Measurements from ENCODE around the gene UGT1A10. TPM values are rescaled to one million over a fixed set of nuclear protein-coding genes. Genes with fewer than 3 reads are reported as not detected.
"Not testable (repeated sequence)": the region's sequence is repeated elsewhere in the genome, so short reads cannot be mapped to it uniquely, and the experiment has no call there.

Gene UGT1A10
- total and polyA plus RNA-seq, 9 donors, result not detected

GRCh38 chr2:233654501-233654900 is 18.3 kb downstream of the UGT1A10 start:
- Histone ChIP-seq H3K36me3 (ENCODE audit: control insufficient read depth, insufficient read depth, low read length) (no peaks in the 10 kb centered on the region), H3K4me3 (ENCODE audit: low read length) (no peak overlapping the region), H3K9me3 (replicated peaks; ENCODE audit: control insufficient read depth, low read depth, low read length) (no peaks in the 10 kb centered on the region), H3K27ac (ENCODE audit: low read length) (no peak overlapping the region), H3K27me3 (ENCODE audit: control insufficient read depth, insufficient read depth, low read length) (no peaks in the 10 kb centered on the region), H3K4me1 (ENCODE audit: control insufficient read depth, insufficient read depth, low read length) (no peaks in the 10 kb centered on the region)
- 0% methylated on average over 1 of the region's 6 CpGs for WGBS (ENCODE audit: insufficient coverage)
- DNase-seq, result no peak

GRCh38 chr2:233655043-233655442 is 18.8 kb downstream of the UGT1A10 start:
- Histone ChIP-seq H3K4me3 (ENCODE audit: low read length) (no peak overlapping the region), H3K27me3 (ENCODE audit: control insufficient read depth, insufficient read depth, low read length) (no peaks in the 10 kb centered on the region), H3K4me1 (ENCODE audit: control insufficient read depth, insufficient read depth, low read length) (no peaks in the 10 kb centered on the region), H3K36me3 (ENCODE audit: control insufficient read depth, insufficient read depth, low read length) (no peaks in the 10 kb centered on the region), H3K9me3 (replicated peaks; ENCODE audit: control insufficient read depth, low read depth, low read length) (no peaks in the 10 kb centered on the region), H3K27ac (ENCODE audit: low read length) (no peak overlapping the region)
- DNase-seq, result no peak
- 29% methylated on average over 1 of the region's 1 CpG for WGBS (ENCODE audit: insufficient coverage)

GRCh38 chr2:233655943-233656342 is 19.7 kb downstream of the UGT1A10 start:
- not testable (repeated sequence) for H3K9me3 ChIP-seq (replicated peaks; ENCODE audit: control insufficient read depth, low read depth, low read length); H3K36me3 ChIP-seq (ENCODE audit: control insufficient read depth, insufficient read depth, low read length); DNase-seq; H3K4me1 ChIP-seq (ENCODE audit: control insufficient read depth, insufficient read depth, low read length); H3K27ac ChIP-seq (ENCODE audit: low read length); H3K27me3 ChIP-seq (ENCODE audit: control insufficient read depth, insufficient read depth, low read length); H3K4me3 ChIP-seq (ENCODE audit: low read length)
- WGBS (ENCODE audit: insufficient coverage), result no CpG with 5 or more reads among the region's 3 CpGs

GRCh38 chr2:233656443-233656842 is 20.2 kb downstream of the UGT1A10 start:
- Histone ChIP-seq H3K9me3 (replicated peaks; ENCODE audit: control insufficient read depth, low read depth, low read length) (no peaks in the 10 kb centered on the region), H3K4me3 (ENCODE audit: low read length) (no peak overlapping the region), H3K4me1 (ENCODE audit: control insufficient read depth, insufficient read depth, low read length) (no peaks in the 10 kb centered on the region), H3K27ac (ENCODE audit: low read length) (no peak overlapping the region), H3K27me3 (ENCODE audit: control insufficient read depth, insufficient read depth, low read length) (no peaks in the 10 kb centered on the region), H3K36me3 (ENCODE audit: control insufficient read depth, insufficient read depth, low read length) (no peaks in the 10 kb centered on the region)
- 82% methylated on average over 8 of the region's 10 CpGs for WGBS (ENCODE audit: insufficient coverage)
- no peak for DNase-seq

- Histone ChIP-seq H3K4me1 (ENCODE audit: control insufficient read depth, insufficient read depth, low read length) (no peaks in the 10 kb centered on the region), H3K9me3 (replicated peaks; ENCODE audit: control insufficient read depth, low read depth, low read length) (no peaks in the 10 kb centered on the region), H3K4me3 (ENCODE audit: low read length) (no peak overlapping the region), H3K27me3 (ENCODE audit: control insufficient read depth, insufficient read depth, low read length) (no peaks in the 10 kb centered on the region), H3K36me3 (ENCODE audit: control insufficient read depth, insufficient read depth, low read length) (no peaks in the 10 kb centered on the region), H3K27ac (ENCODE audit: low read length) (no peak overlapping the region)
- no peak for DNase-seq
These were observed 22.4 kb downstream of the UGT1A10 start for GRCh38 chr2:233658610-233659009.

GRCh38 chr2:233663911-233664310 is 27.7 kb downstream of the UGT1A10 start:
- Histone ChIP-seq H3K9me3 (replicated peaks; ENCODE audit: control insufficient read depth, low read depth, low read length) (no peaks in the 10 kb centered on the region), H3K27me3 (ENCODE audit: control insufficient read depth, insufficient read depth, low read length) (no peaks in the 10 kb centered on the region), H3K4me1 (ENCODE audit: control insufficient read depth, insufficient read depth, low read length) (no peaks in the 10 kb centered on the region), H3K36me3 (ENCODE audit: control insufficient read depth, insufficient read depth, low read length) (no peaks in the 10 kb centered on the region), H3K4me3 (ENCODE audit: low read length) (no peak overlapping the region), H3K27ac (ENCODE audit: low read length) (no peak overlapping the region)
- WGBS (ENCODE audit: insufficient coverage), result no CpG with 5 or more reads among the region's 1 CpG
- DNase-seq, result no peak

GRCh38 chr2:233668605-233669260 is 32.5 kb downstream of the UGT1A10 start:
- H3K4me1 ChIP-seq (ENCODE audit: control insufficient read depth, insufficient read depth, low read length), result no peaks in the 10 kb centered on the region
- DNase-seq, result no peak
- no CpG with 5 or more reads among the region's 4 CpGs for WGBS (ENCODE audit: insufficient coverage)
- no peak overlapping the region for H3K27ac ChIP-seq (ENCODE audit: low read length)
- no peak overlapping the region for H3K4me3 ChIP-seq (ENCODE audit: low read length)
- H3K36me3 ChIP-seq (ENCODE audit: control insufficient read depth, insufficient read depth, low read length), result no peaks in the 10 kb centered on the region
- H3K9me3 ChIP-seq (replicated peaks; ENCODE audit: control insufficient read depth, low read depth, low read length), result no peaks in the 10 kb centered on the region
- no peaks in the 10 kb centered on the region for H3K27me3 ChIP-seq (ENCODE audit: control insufficient read depth, insufficient read depth, low read length)

GRCh38 chr2:233671290-233672161 is 35.3 kb downstream of the UGT1A10 start, which contains the start of gene UGT1A9:
Gene UGT1A9 (plus strand): TSS chr2:233671898. CDS start chr2:233671935, 37 bp downstream.
- Histone ChIP-seq H3K27ac (ENCODE audit: low read length) (no peak within 1 kb of the TSS), H3K4me3 (ENCODE audit: low read length) (no peak within 1 kb of the TSS), H3K27me3 (ENCODE audit: control insufficient read depth, insufficient read depth, low read length) (no peaks in the 10 kb centered on the region), H3K36me3 (ENCODE audit: control insufficient read depth, insufficient read depth, low read length) (no peaks in the 10 kb centered on the region), H3K9me3 (replicated peaks; ENCODE audit: control insufficient read depth, low read depth, low read length) (no peaks in the 10 kb centered on the region), H3K4me1 (ENCODE audit: control insufficient read depth, insufficient read depth, low read length) (no peaks in the 10 kb centered on the region)
- 94% methylated on average over 2 of the region's 5 CpGs for WGBS (ENCODE audit: insufficient coverage)
- DNase-seq, result no peak

GRCh38 chr2:233672886-233673285 is 36.6 kb downstream of the UGT1A10 start:
- no CpG with 5 or more reads among the region's 3 CpGs for WGBS (ENCODE audit: insufficient coverage)
- no peaks in the 10 kb centered on the region for H3K4me1 ChIP-seq (ENCODE audit: control insufficient read depth, insufficient read depth, low read length)
- H3K27me3 ChIP-seq (ENCODE audit: control insufficient read depth, insufficient read depth, low read length), result no peaks in the 10 kb centered on the region
- no peaks in the 10 kb centered on the region for H3K9me3 ChIP-seq (replicated peaks; ENCODE audit: control insufficient read depth, low read depth, low read length)
- no peaks in the 10 kb centered on the region for H3K36me3 ChIP-seq (ENCODE audit: control insufficient read depth, insufficient read depth, low read length)
- H3K27ac ChIP-seq (ENCODE audit: low read length), result no peak overlapping the region
- DNase-seq, result no peak
- no peak overlapping the region for H3K4me3 ChIP-seq (ENCODE audit: low read length)

- no peak for DNase-seq
These were observed 37.6 kb downstream of the UGT1A10 start for GRCh38 chr2:233673896-233674295.

More at GRCh38 chr2:233673896-233674295, 37.6 kb downstream of the UGT1A10 start:
- H3K4me1 ChIP-seq (ENCODE audit: control insufficient read depth, insufficient read depth, low read length), result no peaks in the 10 kb centered on the region
- no peak overlapping the region for H3K27ac ChIP-seq (ENCODE audit: low read length)
- no peaks in the 10 kb centered on the region for H3K36me3 ChIP-seq (ENCODE audit: control insufficient read depth, insufficient read depth, low read length)
- H3K9me3 ChIP-seq (replicated peaks; ENCODE audit: control insufficient read depth, low read depth, low read length), result no peaks in the 10 kb centered on the region
- H3K4me3 ChIP-seq (ENCODE audit: low read length), result no peak overlapping the region
- no peaks in the 10 kb centered on the region for H3K27me3 ChIP-seq (ENCODE audit: control insufficient read depth, insufficient read depth, low read length)

All from muscle of leg (tissue), 11 donors.